ENCODE results near the gene PARD3B. TPM values are rescaled to one million over a fixed set of nuclear protein-coding genes. Genes with fewer than 3 reads are reported as not detected.

Gene PARD3B
- total RNA-seq, 4 donors from 2014 or later = 6.5 to 17.3 (median 12.7) TPM

GRCh38 chr2:205637779-205638503 lies 1092.7 kb downstream of the PARD3B start:
- H3K4me3 ChIP-seq (ENCODE audit: low read depth, poor library complexity, severe bottlenecking) = no peak overlapping the region
- no peak for DNase-seq (ENCODE audit: low spot score in 2 of 2)
- TF ChIP-seq POLR2A (IDR thresholded peaks at IDR 0.05) (no peak), CTCF (IDR thresholded peaks at IDR 0.05) (no peak)
- WGBS, 2 donors = 81 to 83% methylated on average over 6 of the region's 6 CpGs
- intact Hi-C loops (cut with DNase I; ENCODE audit: low total_unique reads) = no loop called here

GRCh38 chr2:205640716-205641115 lies 1095.4 kb downstream of the PARD3B start:
- 69 to 71% methylated on average over 4 of the region's 4 CpGs for whole genome bisulfite sequencing, 2 donors
- TF ChIP-seq POLR2A (IDR thresholded peaks at IDR 0.05) (no peak), CTCF (IDR thresholded peaks at IDR 0.05) (no peak)
- H3K4me3 ChIP-seq (ENCODE audit: low read depth, poor library complexity, severe bottlenecking) = no peak overlapping the region
- DNase-seq (ENCODE audit: low spot score in 2 of 2) = no peak
- intact Hi-C loops (cut with DNase I; ENCODE audit: low total_unique reads) = no loop called here

- intact Hi-C loops (cut with DNase I; ENCODE audit: low total_unique reads) = no loop called here
- WGBS, 2 donors = 62 to 67% methylated on average over 6 of the region's 6 CpGs
- H3K4me3 ChIP-seq (ENCODE audit: low read depth, poor library complexity, severe bottlenecking) = no peak overlapping the region
- DNase-seq (ENCODE audit: low spot score in 2 of 2) = peak in 1 of 2 donors; percentile 26
- TF ChIP-seq CTCF (IDR thresholded peaks at IDR 0.05) (no peak), POLR2A (IDR thresholded peaks at IDR 0.05) (no peak)
Measured at GRCh38 chr2:205642599-205643356, 1097.5 kb downstream of the PARD3B start.

- TF ChIP-seq CTCF (IDR thresholded peaks at IDR 0.05) (no peak), POLR2A (IDR thresholded peaks at IDR 0.05) (no peak)
- DNase-seq (ENCODE audit: low spot score in 2 of 2) = peak in 1 of 2 donors; percentile 32
- intact Hi-C loops (cut with DNase I; ENCODE audit: low total_unique reads) = no loop called here
- 49 to 55% methylated on average over 10 of the region's 10 CpGs for WGBS, 2 donors
- no peak overlapping the region for H3K4me3 ChIP-seq (ENCODE audit: low read depth, poor library complexity, severe bottlenecking)
Measured at GRCh38 chr2:205643391-205643885, 1098.2 kb downstream of the PARD3B start.

GRCh38 chr2:205644018-205644417 lies 1098.7 kb downstream of the PARD3B start:
- intact Hi-C loops (cut with DNase I; ENCODE audit: low total_unique reads) = no loop called here
- 92 to 94% methylated on average over 5 of the region's 5 CpGs for WGBS, 2 donors
- TF ChIP-seq POLR2A (IDR thresholded peaks at IDR 0.05) (no peak), CTCF (IDR thresholded peaks at IDR 0.05) (no peak)

More at GRCh38 chr2:205644018-205644417, 1098.7 kb downstream of the PARD3B start:
- DNase-seq (ENCODE audit: low spot score in 2 of 2) = peak in 1 of 2 donors; percentile 8
- no peak overlapping the region for H3K4me3 ChIP-seq (ENCODE audit: low read depth, poor library complexity, severe bottlenecking)

All from lower leg skin (tissue), 4 donors.